Cardiac muscle cell (in vitro differentiated cells and primary cell): ENCODE data around the gene RNF213. TPM values are rescaled to one million over a fixed set of nuclear protein-coding genes. Genes with fewer than 3 reads are reported as not detected.

Source experiments
- DNase-seq, 2 donors: peaks; one replicate each; pipeline versions ENCODE4 v3.0.0 to v3.0.0-alpha.2; 2010 to 2017; ENCODE audit warnings: low read depth in 1 of 2, low spot score in 1 of 2
- H3K27ac ChIP-seq: fragments of 200-600 bp; sonication (generic); 2 replicates; pipeline ENCODE4 v1.5.1; 2016
- H3K27me3 ChIP-seq: fragments of 200-600 bp; sonication (generic); 2 replicates; pipeline ENCODE4 v1.6.0; 2016; ENCODE audit warnings: control low read depth
- H3K36me3 ChIP-seq: fragments of 200-600 bp; sonication (generic); 2 replicates; pipeline ENCODE4 v1.5.1; 2016; ENCODE audit warnings: control low read depth
- H3K4me1 ChIP-seq: fragments of 200-600 bp; sonication (generic); 2 replicates; pipeline ENCODE4 v1.8.1; 2017; ENCODE audit warnings: low read depth, mild to moderate bottlenecking, mixed run types
- H3K4me3 ChIP-seq: fragments of 200-600 bp; sonication (generic); 2 replicates; pipeline ENCODE4 v1.5.1; 2016; ENCODE audit warnings: mild to moderate bottlenecking
- H3K9me3 ChIP-seq: fragments of 200-600 bp; sonication (generic); 2 replicates; pipeline ENCODE4 v1.5.1; 2017; ENCODE audit warnings: low read depth, mild to moderate bottlenecking, control low read depth
- polyA plus RNA-seq: library from polyadenylated mRNA; unstranded; fragments of >200 nt; fragmentation: Nextera tagmentation; extraction: Ambion mirVana; gene quantifications from 2 replicates; pipeline ENCODE4 v1.2.1, GENCODE V29; 2016
- total RNA-seq: library from RNA; depleted of rRNA; stranded (reverse); fragments of >200 nt; gene quantifications from 2 replicates; pipeline ENCODE4 v1.2.3, GENCODE V29; 2016
- TF ChIP-seq, protein P1 (sequence below): IDR thresholded peaks from 2 replicates; pipeline ENCODE4 v1.5.1; 2012; ENCODE audit warnings: low read depth, mild to moderate bottlenecking, low read length

Gene RNF213
- total and polyA plus RNA-seq, 2 experiments from 2014 or later: 11.5 to 24.9 TPM

DNA sequence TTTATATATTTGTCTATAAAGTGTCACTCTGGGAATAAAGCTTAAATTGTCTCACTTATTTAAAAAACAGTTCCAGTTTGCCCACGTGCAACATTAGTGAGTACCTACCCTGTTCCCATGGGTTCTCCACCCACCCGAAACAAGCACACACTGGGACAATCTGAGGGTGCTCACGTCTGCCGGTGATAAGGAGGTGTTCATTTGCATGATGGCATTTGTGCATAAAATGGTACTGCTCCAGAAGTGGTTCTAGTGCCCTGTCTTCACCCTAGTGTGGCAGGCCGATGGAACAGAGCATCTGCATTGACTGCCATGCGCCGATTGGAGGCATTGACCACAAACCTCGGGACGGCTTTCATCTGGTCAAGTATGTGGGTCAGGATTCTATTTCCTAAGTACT, 118.7 kb downstream of the RNF213 start:
- Histone ChIP-seq H3K4me1 (no peaks in the 10 kb centered on the region), H3K27ac (no peak overlapping the region), H3K36me3 (peaks cover 22% of the 10 kb centered on the region), H3K27me3 (no peaks in the 10 kb centered on the region), H3K9me3 (no peaks in the 10 kb centered on the region), H3K4me3 (no peak overlapping the region)
- TF ChIP-seq, protein P1, sequence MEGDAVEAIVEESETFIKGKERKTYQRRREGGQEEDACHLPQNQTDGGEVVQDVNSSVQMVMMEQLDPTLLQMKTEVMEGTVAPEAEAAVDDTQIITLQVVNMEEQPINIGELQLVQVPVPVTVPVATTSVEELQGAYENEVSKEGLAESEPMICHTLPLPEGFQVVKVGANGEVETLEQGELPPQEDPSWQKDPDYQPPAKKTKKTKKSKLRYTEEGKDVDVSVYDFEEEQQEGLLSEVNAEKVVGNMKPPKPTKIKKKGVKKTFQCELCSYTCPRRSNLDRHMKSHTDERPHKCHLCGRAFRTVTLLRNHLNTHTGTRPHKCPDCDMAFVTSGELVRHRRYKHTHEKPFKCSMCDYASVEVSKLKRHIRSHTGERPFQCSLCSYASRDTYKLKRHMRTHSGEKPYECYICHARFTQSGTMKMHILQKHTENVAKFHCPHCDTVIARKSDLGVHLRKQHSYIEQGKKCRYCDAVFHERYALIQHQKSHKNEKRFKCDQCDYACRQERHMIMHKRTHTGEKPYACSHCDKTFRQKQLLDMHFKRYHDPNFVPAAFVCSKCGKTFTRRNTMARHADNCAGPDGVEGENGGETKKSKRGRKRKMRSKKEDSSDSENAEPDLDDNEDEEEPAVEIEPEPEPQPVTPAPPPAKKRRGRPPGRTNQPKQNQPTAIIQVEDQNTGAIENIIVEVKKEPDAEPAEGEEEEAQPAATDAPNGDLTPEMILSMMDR: no peak
- no peak for DNase-seq

DNA sequence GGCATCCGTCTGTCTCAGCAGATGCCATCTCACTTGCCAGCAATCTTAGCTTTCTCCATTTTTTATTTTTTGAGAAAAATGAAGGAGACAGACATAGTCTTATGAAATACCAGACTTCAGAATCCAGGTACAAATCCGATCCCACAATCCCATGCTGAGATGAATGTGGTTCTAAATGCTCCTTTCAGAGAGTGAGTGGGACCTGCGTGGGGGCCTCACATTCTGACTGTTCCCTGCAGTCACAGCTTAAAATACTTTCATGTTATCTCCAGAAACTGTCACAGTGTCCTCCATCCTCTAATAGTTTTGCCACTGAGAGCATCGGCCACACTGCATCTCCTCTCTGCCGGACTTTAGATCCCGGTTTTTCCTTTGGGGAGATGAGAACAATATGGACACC, 119.4 kb downstream of the RNF213 start:
- Histone ChIP-seq H3K27me3 (no peaks in the 10 kb centered on the region), H3K4me3 (no peak overlapping the region), H3K27ac (no peak overlapping the region), H3K36me3 (peaks cover 22% of the 10 kb centered on the region), H3K9me3 (no peaks in the 10 kb centered on the region), H3K4me1 (no peaks in the 10 kb centered on the region)
- DNase-seq: no peak
- TF ChIP-seq, protein P1: no peak

DNA sequence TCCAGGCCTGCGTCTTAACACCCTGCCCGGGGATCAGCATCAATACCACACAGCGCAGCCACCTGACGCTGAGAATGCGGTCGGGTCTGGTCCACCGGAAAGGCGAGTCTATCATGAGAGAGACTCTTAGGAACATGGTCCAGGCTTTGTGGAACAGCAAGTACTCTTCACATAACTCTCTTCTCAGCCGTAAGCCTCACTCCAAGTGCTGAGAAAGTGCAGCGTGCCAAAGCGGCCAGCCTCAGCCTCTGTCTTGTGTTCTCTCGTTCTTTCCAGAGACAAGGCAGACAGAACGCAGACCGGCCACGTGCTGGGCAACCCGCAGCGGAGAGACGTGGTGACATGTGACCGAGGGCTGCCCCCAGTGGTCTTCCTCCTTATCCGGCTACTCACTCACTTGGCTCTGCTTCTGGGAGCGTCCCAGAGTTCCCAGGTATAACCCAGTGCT, 119.9 kb downstream of the RNF213 start:
- no peak for DNase-seq
- TF ChIP-seq, protein P1: no peak
- H3K4me1 ChIP-seq: no peaks in the 10 kb centered on the region
- no peaks in the 10 kb centered on the region for H3K9me3 ChIP-seq
- H3K4me3 ChIP-seq: no peak overlapping the region
- H3K27me3 ChIP-seq: no peaks in the 10 kb centered on the region
- H3K36me3 ChIP-seq: peaks cover 22% of the 10 kb centered on the region
- no peak overlapping the region for H3K27ac ChIP-seq

DNA sequence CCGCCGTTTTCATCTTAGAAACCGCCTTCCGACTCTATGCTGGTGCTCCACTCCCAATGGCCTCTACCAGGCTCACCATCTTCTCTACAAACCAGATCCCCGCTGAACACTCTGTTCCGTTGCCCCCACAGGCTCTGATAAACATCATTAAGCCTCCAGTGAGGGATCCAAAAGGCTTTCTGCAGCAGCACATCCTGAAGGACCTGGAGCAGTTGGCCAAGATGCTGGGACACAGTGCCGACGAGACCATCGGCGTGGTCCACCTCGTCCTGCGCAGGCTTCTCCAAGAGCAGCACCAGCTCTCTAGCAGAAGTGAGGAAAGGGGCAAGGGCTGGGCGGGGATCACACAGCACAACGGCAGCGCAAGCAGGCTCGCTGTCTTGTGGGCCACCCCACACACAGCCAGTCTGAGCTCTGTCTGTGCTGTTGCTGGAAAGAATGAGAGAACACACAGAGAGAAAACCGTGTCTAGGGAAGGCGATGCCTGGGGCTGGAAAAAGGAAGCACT, 120.8 kb downstream of the RNF213 start:
- Histone ChIP-seq H3K9me3 (no peaks in the 10 kb centered on the region), H3K27me3 (no peaks in the 10 kb centered on the region), H3K4me1 (no peaks in the 10 kb centered on the region), H3K27ac (no peak overlapping the region), H3K36me3 (peaks cover 13% of the 10 kb centered on the region), H3K4me3 (no peak overlapping the region)
- DNase-seq: no peak
- TF ChIP-seq, protein P1: no peak

DNA sequence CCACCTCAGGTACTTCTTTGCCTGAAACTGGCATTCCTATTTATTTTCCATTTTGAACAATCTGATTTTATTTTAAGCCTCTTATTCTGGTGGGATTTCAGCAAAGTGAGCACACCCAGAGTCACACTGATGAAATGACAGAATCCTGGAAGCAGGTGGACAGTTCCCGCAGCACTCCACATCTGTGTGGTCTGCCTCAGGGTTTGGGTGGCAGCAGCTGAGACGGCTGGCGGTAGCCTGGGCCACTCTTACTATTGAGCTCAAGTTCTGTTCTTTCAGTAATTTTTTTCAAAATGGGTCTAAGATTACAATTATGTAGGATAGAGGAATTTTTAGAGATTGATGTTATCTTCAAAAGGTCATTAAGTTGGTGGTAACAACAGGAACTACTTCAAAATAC, 121.8 kb downstream of the RNF213 start:
- Histone ChIP-seq H3K4me1 (no peaks in the 10 kb centered on the region), H3K4me3 (no peak overlapping the region), H3K27me3 (no peaks in the 10 kb centered on the region), H3K9me3 (no peaks in the 10 kb centered on the region), H3K27ac (no peak overlapping the region), H3K36me3 (peaks cover 7% of the 10 kb centered on the region)
- TF ChIP-seq, protein P1: no peak
- no peak for DNase-seq
